GM12878 (cell line): ENCODE measurements around the gene SDC1. TPM values are rescaled to one million over a fixed set of nuclear protein-coding genes. Genes with fewer than 3 reads are reported as not detected.

Experiments
- ATAC-seq: fragments of 200-7000 bp; cut with Tn5 transposase; 3 replicates; pipeline ENCODE4 v1.9.1; 2020; ENCODE audit warnings: mild to moderate bottlenecking, moderate library complexity
- BruUV-seq: library from RNA; stranded (reverse); fragments of 400-500 nt; replicated peaks from 2 replicates; lab custom pipeline; 2021; lab: Mats Ljungman, UMichigan
- CTCF ChIA-PET: fragments of 300-600 bp; sonication (Branson Sonifier 250); formaldehyde crosslinking; extraction: SDS; loops from one replicate; lab custom pipeline; 2021; ENCODE audit warnings: inconsistent platforms; lab: Yijun Ruan, JAX
- POLR2A ChIA-PET: fragments of 350-600 bp; formaldehyde crosslinking; extraction: SDS; loops from one replicate; lab custom pipeline; 2021; ENCODE audit warnings: inconsistent platforms; lab: Charles Lee
- RAD21 ChIA-PET: fragments of 300-600 bp; sonication (Branson Sonifier 250); formaldehyde crosslinking; loops from one replicate; lab custom pipeline; 2023; ENCODE audit warnings: antibody characterized with exemption; ENCODE audit not compliant: unreplicated experiment; lab: Charles Lee
- SMC1A ChIA-PET: fragments of 300-600 bp; sonication (Branson Sonifier 250); formaldehyde crosslinking; loops from one replicate; lab custom pipeline; 2023; ENCODE audit not compliant: unreplicated experiment, uncharacterized antibody; lab: Charles Lee
- DNase-seq: peaks from one replicate; pipeline ENCODE4 v3.0.0-alpha.2; 2011; ENCODE audit warnings: low read depth, low spot score
- FAIRE-seq: peaks from 3 replicates; lab custom pipeline; 2011; peaks lifted over from hg19 to GRCh38; lab: Jason Lieb, UNC
- H2AFZ ChIP-seq: 2 replicates; pipeline ENCODE4 v1.6.0; 2011; ENCODE audit warnings: low read depth, low read length, control low read depth; ENCODE audit not compliant: control insufficient read depth
- H3K27ac ChIP-seq: 2 replicates; pipeline ENCODE4 v1.5.1; 2011; ENCODE audit warnings: control low read depth; ENCODE audit not compliant: control insufficient read depth, insufficient read depth
- H3K27me3 ChIP-seq, 2 experiments: replicated peaks in 1 of 2; 2 replicates each; pipeline versions ENCODE4 v1.6.0 to v1.6.1; 2011; ENCODE audit warnings: low read length in 1 of 2; ENCODE audit not compliant: control insufficient read depth in 2 of 2, insufficient read depth in 2 of 2
- H3K36me3 ChIP-seq, 2 experiments: 2 replicates each; pipeline ENCODE4 v1.5.1; 2011; ENCODE audit warnings: low read length in 1 of 2; ENCODE audit not compliant: control insufficient read depth in 2 of 2, insufficient read depth in 2 of 2
- H3K4me1 ChIP-seq: 2 replicates; pipeline ENCODE4 v1.6.1; 2011; ENCODE audit warnings: mild to moderate bottlenecking, low read length, moderate library complexity, mixed read lengths; ENCODE audit not compliant: control insufficient read depth, insufficient read depth
- H3K4me2 ChIP-seq: 2 replicates; pipeline ENCODE4 v1.6.0; 2011; ENCODE audit warnings: control low read depth; ENCODE audit not compliant: control insufficient read depth, insufficient read depth
- H3K4me3 ChIP-seq: fragments of 200-600 bp; sonication (generic); 2 replicates; pipeline ENCODE4 v1.5.1; 2016
- H3K79me2 ChIP-seq: 2 replicates; pipeline ENCODE4 v1.6.0; 2011; ENCODE audit warnings: low read length; ENCODE audit not compliant: control insufficient read depth, insufficient read depth
- H3K9ac ChIP-seq: 2 replicates; pipeline ENCODE4 v1.8.0; 2011; ENCODE audit warnings: low read length, control low read depth, mixed read lengths; ENCODE audit not compliant: control insufficient read depth, insufficient read depth
- H3K9me3 ChIP-seq: replicated peaks from 3 replicates; pipeline ENCODE4 v1.5.1; 2011; ENCODE audit warnings: mild to moderate bottlenecking, low read length; ENCODE audit not compliant: control insufficient read depth, insufficient read depth
- H4K20me1 ChIP-seq: 2 replicates; pipeline ENCODE4 v1.6.0; 2011; ENCODE audit not compliant: control insufficient read depth, insufficient read depth
- EGR1 ChIP-seq, 2 experiments: IDR thresholded peaks; 1 replicate in 1 of 2; 2 replicates in 1 of 2; pipeline ENCODE4 v1.6.1; 2011 to 2012; ENCODE audit warnings: low read depth in 2 of 2, low read length in 2 of 2, borderline replicate concordance in 1 of 2, mild to moderate bottlenecking in 1 of 2, moderate library complexity in 1 of 2
- FOXK2 ChIP-seq: fragments of 450-650 bp; IDR thresholded peaks from 2 replicates; pipeline ENCODE4 v1.6.1; 2017; ENCODE audit warnings: mild to moderate bottlenecking, moderate library complexity
- GATAD2B ChIP-seq: fragments of 450-650 bp; conservative IDR thresholded peaks from 2 replicates; pipeline ENCODE4 v1.6.1; 2017; ENCODE audit warnings: low read depth, mild to moderate bottlenecking, moderate library complexity
- IRF4 ChIP-seq: IDR thresholded peaks from 2 replicates; pipeline ENCODE4 v1.6.1; 2011; ENCODE audit warnings: low read depth, low read length
- LARP7 ChIP-seq: fragments of 450-650 bp; IDR thresholded peaks from 2 replicates; pipeline ENCODE4 v1.6.1; 2017; ENCODE audit warnings: mild to moderate bottlenecking
- MEF2B ChIP-seq: fragments of 450-650 bp; IDR thresholded peaks from 2 replicates; pipeline ENCODE4 v1.6.1; 2018; ENCODE audit warnings: mild to moderate bottlenecking, moderate library complexity; ENCODE audit not compliant: partially characterized antibody, poor library complexity, severe bottlenecking
- RBBP5 ChIP-seq: fragments of 200-600 bp; sonication (generic); conservative IDR thresholded peaks from 2 replicates; pipeline ENCODE4 v1.6.1; 2016
- RCOR1 ChIP-seq: conservative IDR thresholded peaks from 2 replicates; pipeline ENCODE4 v1.6.1; 2012; ENCODE audit warnings: low read depth, low read length, improper control_type of control experiment
- SMAD5 ChIP-seq: IDR thresholded peaks from 2 replicates; pipeline ENCODE4 v1.6.1; 2016; ENCODE audit warnings: antibody characterized with exemption, low read depth
- ZNF24 ChIP-seq: fragments of 450-650 bp; IDR thresholded peaks from 2 replicates; pipeline ENCODE4 v1.6.1; 2017; ENCODE audit warnings: antibody characterized with exemption, mild to moderate bottlenecking
- WGBS: methylation state at CpG from one replicate; pipeline ENCODE4 v1.1.6; 2016; ENCODE audit warnings: low lambda C conversion rate; ENCODE audit not compliant: insufficient replicate concordance, insufficient coverage; ENCODE audit errors: missing lambda C conversion rate; 5-methylcytosine and 5-hydroxymethylcytosine counted together
- in situ Hi-C: fragments of 300-500 bp; cut with MboI; formaldehyde crosslinking; loops from 9 replicates; pipeline ENCODE4 v1.14.3; 2018; ENCODE audit warnings: mixed read lengths
- intact Hi-C: fragments of 100-400 bp; cut with micrococcal nuclease; formaldehyde crosslinking; loops from one replicate; pipeline ENCODE4 v1.14.2; 2022; ENCODE audit not compliant: unreplicated experiment
- polyA plus RNA-seq, 11 experiments: library from polyadenylated mRNA; depleted of rRNA in 4 of 11; unstranded in 6 of 11; stranded (reverse) in 5 of 11; fragments of >200 nt; fragmentation: Nextera tagmentation in 4 of 11; fragmentation: Illumina TruSeq in 1 of 11; extraction: Ambion mirVana in 4 of 11; extraction: Trizol in 1 of 11; gene quantifications; 1 replicate in 1 of 11; 2 replicates in 10 of 11; pipeline versions ENCODE4 v1.2.1 to v1.2.3, GENCODE V29; 2011 to 2016; ENCODE audit warnings: inconsistent platforms in 2 of 11, missing spikeins in 2 of 11, low read depth in 1 of 11
- total RNA-seq, 4 experiments: library from RNA; depleted of rRNA in 3 of 4; stranded (reverse); fragments of >200 nt in 3 of 4; fragmentation: Illumina TruSeq in 1 of 4; extraction: Trizol in 1 of 4; gene quantifications; 2 replicates each; pipeline versions ENCODE4 v1.2.1 to v1.2.3, GENCODE V29; 2013 to 2021
- TF ChIP-seq, protein P1 (sequence below): fragments of 450-650 bp; IDR thresholded peaks from 2 replicates; pipeline ENCODE4 v1.6.1; 2017; ENCODE audit warnings: mild to moderate bottlenecking, moderate library complexity
- TF ChIP-seq, protein P2 (sequence below): fragments of 450-650 bp; IDR thresholded peaks from 2 replicates; pipeline ENCODE4 v1.6.1; 2016; ENCODE audit warnings: mild to moderate bottlenecking

Gene SDC1
- total and polyA plus RNA-seq, 10 of the 15 experiments (the other 5 are each of a cell fraction or from before 2014, with no cell fraction given): 0.85 to 36.8 (median 23.7) TPM

DNA sequence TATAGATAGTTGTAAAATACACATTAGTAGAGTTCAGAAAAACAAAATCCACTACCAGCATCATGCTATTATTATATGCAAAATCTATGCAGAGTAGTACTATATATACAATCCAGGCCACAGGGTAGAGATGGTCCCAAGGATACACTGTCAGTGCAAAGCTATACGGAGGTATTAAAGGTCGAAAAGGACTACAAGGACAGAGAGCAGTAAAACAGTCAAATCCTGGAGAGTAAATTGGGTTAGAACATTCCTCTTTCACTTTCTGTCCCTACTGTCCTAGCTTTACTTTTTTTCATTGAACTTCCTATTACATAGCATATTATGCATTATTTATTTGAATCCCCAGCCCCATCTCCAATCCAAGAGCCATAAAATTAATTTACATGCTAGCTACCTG, 39.7 kb upstream of the SDC1 start (continued):
- TF ChIP-seq, protein P1, sequence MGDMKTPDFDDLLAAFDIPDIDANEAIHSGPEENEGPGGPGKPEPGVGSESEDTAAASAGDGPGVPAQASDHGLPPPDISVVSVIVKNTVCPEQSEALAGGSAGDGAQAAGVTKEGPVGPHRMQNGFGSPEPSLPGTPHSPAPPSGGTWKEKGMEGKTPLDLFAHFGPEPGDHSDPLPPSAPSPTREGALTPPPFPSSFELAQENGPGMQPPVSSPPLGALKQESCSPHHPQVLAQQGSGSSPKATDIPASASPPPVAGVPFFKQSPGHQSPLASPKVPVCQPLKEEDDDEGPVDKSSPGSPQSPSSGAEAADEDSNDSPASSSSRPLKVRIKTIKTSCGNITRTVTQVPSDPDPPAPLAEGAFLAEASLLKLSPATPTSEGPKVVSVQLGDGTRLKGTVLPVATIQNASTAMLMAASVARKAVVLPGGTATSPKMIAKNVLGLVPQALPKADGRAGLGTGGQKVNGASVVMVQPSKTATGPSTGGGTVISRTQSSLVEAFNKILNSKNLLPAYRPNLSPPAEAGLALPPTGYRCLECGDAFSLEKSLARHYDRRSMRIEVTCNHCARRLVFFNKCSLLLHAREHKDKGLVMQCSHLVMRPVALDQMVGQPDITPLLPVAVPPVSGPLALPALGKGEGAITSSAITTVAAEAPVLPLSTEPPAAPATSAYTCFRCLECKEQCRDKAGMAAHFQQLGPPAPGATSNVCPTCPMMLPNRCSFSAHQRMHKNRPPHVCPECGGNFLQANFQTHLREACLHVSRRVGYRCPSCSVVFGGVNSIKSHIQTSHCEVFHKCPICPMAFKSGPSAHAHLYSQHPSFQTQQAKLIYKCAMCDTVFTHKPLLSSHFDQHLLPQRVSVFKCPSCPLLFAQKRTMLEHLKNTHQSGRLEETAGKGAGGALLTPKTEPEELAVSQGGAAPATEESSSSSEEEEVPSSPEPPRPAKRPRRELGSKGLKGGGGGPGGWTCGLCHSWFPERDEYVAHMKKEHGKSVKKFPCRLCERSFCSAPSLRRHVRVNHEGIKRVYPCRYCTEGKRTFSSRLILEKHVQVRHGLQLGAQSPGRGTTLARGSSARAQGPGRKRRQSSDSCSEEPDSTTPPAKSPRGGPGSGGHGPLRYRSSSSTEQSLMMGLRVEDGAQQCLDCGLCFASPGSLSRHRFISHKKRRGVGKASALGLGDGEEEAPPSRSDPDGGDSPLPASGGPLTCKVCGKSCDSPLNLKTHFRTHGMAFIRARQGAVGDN: no peak
- TF ChIP-seq IRF4: no peak
- no peak for TF ChIP-seq LARP7
- TF ChIP-seq, all 136 proteins: peak for 0

DNA sequence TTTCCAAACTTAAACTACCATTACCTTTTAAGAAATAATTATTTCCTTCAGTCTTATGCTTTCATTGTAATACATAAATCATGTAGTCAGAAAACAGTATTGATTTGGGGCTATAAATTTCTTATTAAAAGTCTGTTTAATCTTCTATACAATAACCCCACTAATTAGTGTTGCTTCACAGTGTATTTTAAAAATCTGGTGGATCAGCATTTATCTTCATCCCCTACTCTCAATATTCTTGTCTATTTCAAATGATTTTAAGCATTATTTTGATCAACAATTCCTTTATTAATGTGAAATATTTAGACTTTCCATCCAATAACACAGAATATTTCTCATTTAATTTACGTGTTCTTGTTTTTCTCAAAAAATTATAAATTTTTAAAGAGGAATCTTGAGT, 32.5 kb upstream of the SDC1 start:
- Histone ChIP-seq H3K36me3 (peaks cover 5 to 27% of the 10 kb centered on the region in 2 experiments), H3K27ac (no peak overlapping the region), H4K20me1 (no peaks in the 10 kb centered on the region), H3K79me2 (no peaks in the 10 kb centered on the region), H3K4me1 (no peaks in the 10 kb centered on the region), H3K27me3 (no peaks in the 10 kb centered on the region), H3K4me2 (no peak overlapping the region), H3K4me3 (no peak overlapping the region), H3K9me3 (no peaks in the 10 kb centered on the region), H3K9ac (no peak overlapping the region), H2AFZ (no peak overlapping the region)
- TF ChIP-seq SMAD5 (no peak), ZNF24 (no peak), FOXK2 (no peak), RCOR1 (no peak), EGR1 (IDR thresholded peaks at IDR 0.05; ENCODE audit: borderline replicate concordance in 1 of 2, low read depth in 2 of 2, low read length in 2 of 2) (no peak), MEF2B (no peak), RBBP5 (no peak), GATAD2B (no peak)
- TF ChIP-seq, protein P2, sequence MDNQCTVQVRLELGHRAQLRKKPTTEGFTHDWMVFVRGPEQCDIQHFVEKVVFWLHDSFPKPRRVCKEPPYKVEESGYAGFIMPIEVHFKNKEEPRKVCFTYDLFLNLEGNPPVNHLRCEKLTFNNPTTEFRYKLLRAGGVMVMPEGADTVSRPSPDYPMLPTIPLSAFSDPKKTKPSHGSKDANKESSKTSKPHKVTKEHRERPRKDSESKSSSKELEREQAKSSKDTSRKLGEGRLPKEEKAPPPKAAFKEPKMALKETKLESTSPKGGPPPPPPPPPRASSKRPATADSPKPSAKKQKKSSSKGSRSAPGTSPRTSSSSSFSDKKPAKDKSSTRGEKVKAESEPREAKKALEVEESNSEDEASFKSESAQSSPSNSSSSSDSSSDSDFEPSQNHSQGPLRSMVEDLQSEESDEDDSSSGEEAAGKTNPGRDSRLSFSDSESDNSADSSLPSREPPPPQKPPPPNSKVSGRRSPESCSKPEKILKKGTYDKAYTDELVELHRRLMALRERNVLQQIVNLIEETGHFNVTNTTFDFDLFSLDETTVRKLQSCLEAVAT: no peak
- in situ Hi-C loops (no loop called here), intact Hi-C loops (no loop called here)
- FAIRE-seq (no peak), ATAC-seq (no peak), DNase-seq (no peak)
- SMC1A ChIA-PET: no interaction called here
- POLR2A ChIA-PET: interaction anchor here (0.6 kb wide), 1 partner anchor 310 kb away, joined by 3 read pairs; no protein-coding TSS in a partner anchor
- RAD21 ChIA-PET: no interaction called here
- CTCF ChIA-PET: no interaction called here
- BruUV-seq: no TSS peak
- WGBS: 94% methylated on average over 1 of the region's 1 CpG
